ENCODE results near the gene CUX1.

DNA sequence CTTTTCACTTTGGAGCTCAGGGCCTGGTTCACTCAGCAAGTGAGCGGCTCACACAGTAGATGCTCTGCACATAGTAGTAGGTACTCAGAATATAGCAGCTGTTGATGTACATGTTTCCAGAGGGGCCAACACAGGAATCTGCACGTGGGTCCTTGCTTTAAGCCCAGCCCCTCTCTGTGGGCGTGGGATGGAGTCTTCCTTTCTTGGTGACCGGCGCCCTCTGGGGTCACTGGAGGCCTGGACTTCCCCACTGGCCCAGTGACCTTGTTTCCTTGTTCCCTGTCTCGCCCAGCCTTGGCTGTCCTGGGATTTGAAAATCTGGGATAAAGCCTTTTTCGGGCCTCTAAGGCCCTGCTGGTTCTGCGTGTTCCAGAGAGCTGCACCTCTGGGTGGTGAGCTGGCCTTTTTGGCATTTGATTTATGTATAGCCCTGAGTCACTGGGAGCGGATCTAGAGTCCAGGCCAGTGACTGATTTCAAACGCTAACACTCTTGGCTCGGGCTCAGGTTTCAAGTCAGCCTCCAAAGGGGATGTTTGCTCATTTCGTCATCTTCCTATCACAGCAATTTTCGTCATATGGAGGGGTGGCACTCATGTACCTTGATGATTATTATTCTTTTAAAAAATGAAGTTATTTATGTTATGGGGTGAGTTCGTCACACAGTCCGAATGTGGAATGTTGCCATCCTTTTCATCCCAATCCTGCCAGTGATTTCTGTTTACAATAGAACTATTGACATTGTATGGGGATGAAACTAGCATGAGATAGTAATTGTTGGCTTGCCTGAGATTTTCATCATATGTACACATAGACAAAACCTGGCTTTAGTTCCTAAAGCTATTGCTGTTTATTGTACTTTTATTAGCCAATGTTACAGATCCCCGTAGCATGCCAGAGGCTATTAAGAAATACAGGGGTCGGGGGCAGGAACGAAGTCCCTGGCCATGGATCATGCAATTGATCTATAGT is 65.5 kb downstream of the CUX1 start:
- TF ChIP-seq, protein P1, sequence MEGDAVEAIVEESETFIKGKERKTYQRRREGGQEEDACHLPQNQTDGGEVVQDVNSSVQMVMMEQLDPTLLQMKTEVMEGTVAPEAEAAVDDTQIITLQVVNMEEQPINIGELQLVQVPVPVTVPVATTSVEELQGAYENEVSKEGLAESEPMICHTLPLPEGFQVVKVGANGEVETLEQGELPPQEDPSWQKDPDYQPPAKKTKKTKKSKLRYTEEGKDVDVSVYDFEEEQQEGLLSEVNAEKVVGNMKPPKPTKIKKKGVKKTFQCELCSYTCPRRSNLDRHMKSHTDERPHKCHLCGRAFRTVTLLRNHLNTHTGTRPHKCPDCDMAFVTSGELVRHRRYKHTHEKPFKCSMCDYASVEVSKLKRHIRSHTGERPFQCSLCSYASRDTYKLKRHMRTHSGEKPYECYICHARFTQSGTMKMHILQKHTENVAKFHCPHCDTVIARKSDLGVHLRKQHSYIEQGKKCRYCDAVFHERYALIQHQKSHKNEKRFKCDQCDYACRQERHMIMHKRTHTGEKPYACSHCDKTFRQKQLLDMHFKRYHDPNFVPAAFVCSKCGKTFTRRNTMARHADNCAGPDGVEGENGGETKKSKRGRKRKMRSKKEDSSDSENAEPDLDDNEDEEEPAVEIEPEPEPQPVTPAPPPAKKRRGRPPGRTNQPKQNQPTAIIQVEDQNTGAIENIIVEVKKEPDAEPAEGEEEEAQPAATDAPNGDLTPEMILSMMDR (IDR thresholded peaks at IDR 0.05; ENCODE audit: low read length): no peak
- TF ChIP-seq EZH2 (optimal IDR thresholded peaks at IDR 0.05; ENCODE audit: low read depth, low read length) (no peak), EZH2phosphoT487 (IDR thresholded peaks at IDR 0.05; ENCODE audit: low read length) (no peak)

Data from MM.1S (cell line).